GM18951 (cell line): ENCODE data around the gene VARS2.
"Not testable (repeated sequence)": the region's sequence is repeated elsewhere in the genome, so short reads cannot be mapped to it uniquely, and the experiment has no call there.

ENCODE experiments used
- POLR2A ChIP-seq: IDR thresholded peaks from 4 replicates; pipeline ENCODE4 v1.6.1; 2011; ENCODE audit warnings: mild to moderate bottlenecking; ENCODE audit not compliant: insufficient read length, insufficient read depth; ENCODE audit errors: extremely low read depth
- in situ Hi-C: fragments of 300-500 bp; cut with MboI; formaldehyde crosslinking; loops from one replicate; pipeline ENCODE4 v1.12.0; 2022; ENCODE audit warnings: low sequenced_read_pairs, mixed read lengths, inconsistent platforms; ENCODE audit not compliant: unreplicated experiment

VARS2 gene

DNA sequence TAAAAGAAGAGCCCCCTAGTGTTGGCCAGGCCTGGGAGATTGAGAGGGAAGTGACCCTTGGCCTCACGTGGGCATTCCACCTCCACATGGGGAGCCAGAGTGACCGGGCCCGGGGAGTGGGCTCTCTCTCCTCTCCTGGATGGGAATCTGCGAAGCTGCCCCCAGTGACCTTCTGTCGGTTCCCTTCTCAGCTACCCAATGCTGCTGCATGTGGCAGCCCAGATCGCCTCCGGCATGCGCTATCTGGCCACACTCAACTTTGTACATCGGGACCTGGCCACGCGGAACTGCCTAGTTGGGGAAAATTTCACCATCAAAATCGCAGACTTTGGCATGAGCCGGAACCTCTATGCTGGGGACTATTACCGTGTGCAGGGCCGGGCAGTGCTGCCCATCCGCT is 16.2 kb upstream of the VARS2 start:
- TF ChIP-seq POLR2A: no peak
- in situ Hi-C loops: no loop called here

DNA sequence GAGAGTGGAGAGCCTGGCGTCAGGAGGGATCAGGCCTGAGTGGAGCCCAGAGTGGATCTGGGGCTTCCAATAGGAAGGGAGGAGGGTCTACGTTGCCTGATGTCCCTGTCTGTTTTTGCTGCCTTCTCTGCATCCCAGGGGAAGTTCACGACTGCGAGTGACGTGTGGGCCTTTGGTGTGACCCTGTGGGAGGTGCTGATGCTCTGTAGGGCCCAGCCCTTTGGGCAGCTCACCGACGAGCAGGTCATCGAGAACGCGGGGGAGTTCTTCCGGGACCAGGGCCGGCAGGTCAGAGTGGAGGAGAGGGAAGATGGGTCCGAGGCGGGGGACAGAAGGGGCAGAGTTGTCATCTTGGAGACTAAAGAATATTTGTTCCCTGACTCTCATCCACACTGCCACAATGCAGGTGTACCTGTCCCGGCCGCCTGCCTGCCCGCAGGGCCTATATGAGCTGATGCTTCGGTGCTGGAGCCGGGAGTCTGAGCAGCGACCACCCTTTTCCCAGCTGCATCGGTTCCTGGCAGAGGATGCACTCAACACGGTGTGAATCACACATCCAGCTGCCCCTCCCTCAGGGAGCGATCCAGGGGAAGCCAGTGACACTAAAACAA is 15.2 kb upstream of the VARS2 start:
- TF ChIP-seq POLR2A: no peak
- in situ Hi-C loops: no loop called here

DNA sequence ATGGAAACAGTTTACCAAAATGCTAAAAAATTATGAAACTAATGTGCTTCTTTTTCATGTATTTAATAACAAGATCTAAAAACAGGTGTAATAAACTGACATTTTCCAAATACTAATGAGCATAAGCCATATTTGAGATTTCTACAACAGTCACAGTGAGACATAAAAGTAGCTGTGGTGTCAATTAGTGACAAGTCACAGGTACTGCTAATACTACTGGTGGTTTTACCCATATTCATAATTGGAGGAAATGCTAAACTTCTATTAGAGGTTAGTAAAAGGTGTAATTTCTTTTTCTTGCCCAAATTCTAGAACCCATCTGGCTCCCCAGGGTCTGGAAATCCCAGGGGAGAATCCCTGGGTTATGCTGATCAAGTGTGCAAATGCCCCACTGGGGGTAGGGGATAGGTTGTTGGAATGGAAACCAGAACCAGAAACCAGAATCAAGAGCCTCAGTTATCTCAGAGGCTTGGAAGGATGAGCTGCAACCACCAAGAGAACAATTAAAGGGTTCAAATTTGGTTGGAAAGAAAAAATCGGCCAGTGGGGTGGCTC is 13.1 kb upstream of the VARS2 start:
- no peak for TF ChIP-seq POLR2A

DNA sequence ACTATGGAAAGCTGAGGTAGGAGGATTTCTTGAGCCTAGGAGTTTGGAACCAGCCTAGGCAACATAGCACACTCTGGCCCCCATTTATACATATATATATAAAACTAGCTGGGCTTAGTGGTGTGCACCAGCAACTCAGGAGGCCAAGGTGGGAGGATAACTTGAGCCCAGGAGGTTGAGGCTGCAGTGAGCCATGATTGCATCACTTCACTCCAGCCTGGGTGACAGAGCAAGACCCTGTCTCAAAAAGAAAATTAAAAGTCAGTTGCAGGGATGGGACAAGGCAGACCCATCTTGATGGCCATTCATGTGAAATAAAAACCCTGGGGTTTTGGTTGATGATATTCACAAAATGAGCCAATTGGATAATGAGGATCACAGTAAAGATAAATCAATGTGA is 12.6 kb upstream of the VARS2 start:
- TF ChIP-seq POLR2A: no peak
- in situ Hi-C loops: no loop called here

More for the DNA sequence above, 13.1 kb upstream of the VARS2 start:
- in situ Hi-C loops: no loop called here

DNA sequence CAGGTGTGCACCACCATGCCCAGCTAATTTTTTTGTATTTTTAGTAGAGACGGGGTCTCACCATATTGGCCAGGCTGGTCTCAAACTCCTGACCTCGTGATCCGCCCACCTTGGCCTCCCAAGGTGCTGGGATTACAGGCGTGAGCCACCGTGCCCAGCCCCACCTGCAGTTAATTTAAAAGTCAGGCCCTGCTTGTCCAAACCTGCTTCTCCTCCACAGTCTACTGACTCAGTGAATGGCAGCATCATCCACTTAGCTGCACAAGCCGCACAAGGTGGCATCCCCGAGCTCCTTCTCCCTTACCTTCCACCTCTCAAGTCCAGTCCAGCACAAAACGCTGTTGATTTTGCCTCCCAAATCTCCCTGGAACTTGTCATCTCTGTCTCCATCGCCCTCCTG is 11.8 kb upstream of the VARS2 start:
- in situ Hi-C loops: not testable (repeated sequence)

DNA sequence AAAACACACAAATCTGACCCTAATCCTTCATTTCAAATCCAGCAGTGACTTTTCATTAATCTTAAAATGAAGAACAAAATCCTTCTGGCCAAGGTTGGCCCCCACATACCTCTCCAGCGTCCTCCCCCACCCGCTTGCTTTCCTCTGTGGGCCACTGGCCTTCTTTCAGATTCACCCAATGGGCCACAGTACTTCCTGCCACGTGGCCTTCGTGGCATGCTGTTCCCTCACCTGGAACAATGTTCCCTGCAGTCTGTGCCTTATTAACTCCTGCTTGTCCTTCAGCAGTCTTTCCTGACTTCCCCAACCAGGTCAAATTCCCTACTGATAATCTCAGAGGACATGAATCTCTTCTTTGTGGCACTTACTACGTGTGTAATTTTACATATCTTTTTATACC is 11.3 kb upstream of the VARS2 start:
- no peak for TF ChIP-seq POLR2A
- in situ Hi-C loops: no loop called here

DNA sequence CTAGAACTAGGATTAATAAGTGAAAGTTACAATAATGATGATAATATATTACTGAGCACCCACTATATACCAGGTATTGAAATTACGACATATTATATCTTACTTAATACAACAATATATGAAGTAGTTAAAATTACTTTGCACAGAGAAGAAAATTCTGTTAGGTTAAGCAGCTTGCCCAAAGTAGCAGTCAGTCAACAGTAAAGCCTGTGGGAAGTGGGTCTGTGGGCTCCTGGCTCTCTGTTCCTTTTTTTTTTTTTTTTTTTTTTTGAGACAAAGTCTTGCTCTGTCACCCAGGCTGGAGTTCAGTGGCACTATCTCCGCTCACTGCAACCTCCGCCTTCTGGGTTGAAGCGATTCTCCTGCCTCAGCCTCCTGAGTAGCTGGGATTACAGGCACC is 10.8 kb upstream of the VARS2 start:
- no peak for TF ChIP-seq POLR2A
- in situ Hi-C loops: no loop called here

DNA sequence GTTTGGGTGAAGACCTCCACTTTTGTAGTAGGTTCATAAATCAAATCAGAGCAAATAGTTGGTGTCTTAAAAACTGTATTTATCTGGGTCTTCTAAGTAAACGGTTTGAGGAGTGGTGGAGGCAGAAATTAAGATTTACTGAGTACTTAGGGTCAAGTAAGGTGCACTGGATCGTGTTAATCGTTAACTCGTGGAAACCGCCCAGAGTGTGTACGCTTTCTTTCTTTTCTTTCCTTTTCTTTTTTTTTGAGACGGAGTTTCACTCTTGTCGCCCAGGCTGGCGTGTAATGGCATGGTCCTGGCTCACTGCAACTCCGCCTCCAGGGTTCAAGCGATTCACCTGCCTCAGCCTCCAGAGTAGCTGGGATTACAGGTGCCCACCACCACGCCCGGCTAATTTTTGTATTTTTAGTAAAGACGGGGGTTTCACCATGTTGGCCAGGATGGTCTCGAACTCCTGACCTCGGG is 6.7 kb upstream of the VARS2 start:
- in situ Hi-C loops: not testable (repeated sequence)

DNA sequence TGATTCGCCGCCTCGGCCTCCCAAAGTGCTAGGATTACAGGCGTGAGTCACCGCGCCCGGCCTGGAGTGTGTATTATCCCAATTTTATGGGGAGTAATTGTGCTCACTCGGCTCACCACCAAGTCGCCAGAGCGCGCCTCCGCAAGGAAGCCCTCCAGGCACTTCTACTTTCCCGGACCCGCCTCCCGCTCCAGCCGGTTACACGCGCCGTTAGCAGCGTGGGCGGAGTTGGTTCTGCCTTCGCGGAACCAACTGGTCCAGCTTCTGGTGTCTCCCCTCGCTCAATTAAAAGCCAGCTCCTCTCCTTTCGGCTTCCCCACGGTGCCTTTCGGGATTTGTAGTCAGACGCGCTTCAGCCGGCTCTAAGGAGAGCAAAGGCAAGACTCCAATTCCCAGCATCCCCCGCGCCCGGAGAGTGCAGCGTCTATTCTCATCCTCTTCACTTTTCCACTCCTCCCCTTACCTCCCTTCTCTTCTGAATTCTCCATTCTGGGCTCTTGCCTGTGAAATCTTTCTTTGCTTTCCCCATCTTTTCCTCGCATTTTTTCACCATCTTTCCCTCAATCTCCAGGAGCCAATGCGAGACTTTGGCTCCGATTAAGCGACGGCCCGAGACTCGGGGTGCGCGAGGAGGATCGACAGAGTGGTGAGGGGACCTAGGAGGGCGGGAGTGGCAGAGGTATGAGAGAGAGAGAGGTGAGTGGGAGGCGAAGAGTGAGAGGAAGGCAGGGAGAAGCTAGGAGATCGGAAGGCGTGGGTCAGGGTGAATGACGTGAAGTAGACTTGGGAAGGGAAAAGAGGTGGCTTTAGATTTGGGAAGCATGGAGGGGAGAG is 6.1 kb upstream of the VARS2 start, which contains the start of gene GTF2H4:
Gene GTF2H4, plus strand, starts transcription at position 450 of the 834 bp plus-strand sequence.
- in situ Hi-C loops: no loop called here

DNA sequence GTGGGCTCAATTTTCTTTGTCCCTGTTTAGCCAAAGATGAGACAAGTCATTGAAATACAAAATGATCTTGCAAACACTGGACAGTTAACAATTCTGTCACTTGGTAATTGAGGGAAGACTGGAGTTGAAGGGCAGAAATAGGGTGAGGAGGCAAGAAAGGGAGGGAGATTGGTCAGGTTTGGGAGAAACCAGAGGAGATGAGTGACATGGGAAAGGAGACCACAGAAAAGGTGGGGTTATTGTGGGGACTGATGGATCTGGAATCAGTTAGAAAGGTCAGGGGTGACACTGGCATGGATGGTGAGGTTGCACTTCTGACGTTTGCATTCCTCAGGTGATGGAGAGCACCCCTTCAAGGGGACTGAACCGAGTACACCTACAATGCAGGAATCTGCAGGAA is 5.3 kb upstream of the VARS2 start:
- in situ Hi-C loops: no loop called here
- TF ChIP-seq POLR2A: no peak

More for the DNA sequence above, 6.1 kb upstream of the VARS2 start, which contains the start of gene GTF2H4:
- TF ChIP-seq POLR2A: peak; percentile 55

DNA sequence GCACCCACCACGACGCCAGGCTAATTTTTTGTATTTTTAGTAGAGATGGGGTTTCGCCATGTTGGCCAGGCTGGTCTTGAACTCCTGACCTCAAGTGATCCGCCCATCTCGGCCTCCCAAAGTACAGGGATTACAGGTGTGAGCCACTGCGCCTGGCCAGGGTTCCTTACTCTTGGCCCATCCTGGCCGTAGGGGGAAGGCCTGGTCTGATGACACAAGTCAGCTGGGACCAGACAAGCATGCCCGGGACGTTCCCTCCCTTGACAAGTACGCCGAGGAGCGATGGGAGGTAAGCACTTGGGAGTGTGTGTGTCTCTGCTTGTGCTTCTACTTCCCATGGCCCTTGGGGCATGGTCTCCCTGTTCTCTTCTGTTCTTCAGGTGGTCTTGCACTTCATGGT is 3.6 kb upstream of the VARS2 start:
- in situ Hi-C loops: loop anchor here (10.0 kb wide), 1 partner anchor 164 kb away; no protein-coding TSS in a partner anchor

DNA sequence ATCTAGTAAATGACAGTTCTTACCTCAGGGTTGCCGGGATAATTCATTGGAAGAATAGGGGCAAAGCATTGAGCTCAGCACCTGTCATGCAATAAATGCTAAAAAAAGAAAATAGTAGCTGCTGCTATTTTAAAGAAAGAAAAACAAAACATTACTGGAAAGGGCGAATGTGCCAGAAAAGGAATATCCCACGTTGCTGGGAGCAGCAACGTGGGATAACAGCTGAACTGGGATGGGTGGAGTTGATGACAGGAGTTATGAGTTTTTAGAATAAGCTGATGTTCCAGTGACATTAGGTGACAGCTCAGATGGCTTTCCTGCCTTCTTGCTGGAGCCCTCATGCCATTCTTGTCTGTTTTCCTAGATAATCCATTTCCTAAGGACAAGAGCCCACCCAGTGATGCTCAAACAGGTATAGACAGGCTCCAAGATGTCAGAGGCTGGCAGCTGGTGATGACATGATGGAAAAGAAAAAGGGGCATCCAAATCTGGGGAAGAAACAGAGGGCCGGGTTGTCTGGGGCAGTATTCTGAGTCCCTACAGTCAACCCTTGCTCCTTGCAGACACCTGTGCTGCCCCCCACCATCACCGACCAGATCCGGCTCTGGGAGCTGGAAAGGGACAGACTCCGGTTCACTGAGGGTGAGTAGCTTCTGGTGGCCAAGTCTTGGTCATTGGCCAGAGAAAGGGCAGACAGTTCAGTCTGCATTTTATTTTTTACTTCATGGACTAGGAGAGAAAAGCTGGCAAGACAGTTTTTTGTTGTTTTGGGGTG is 1.1 kb upstream of the VARS2 start:
- in situ Hi-C loops: loop anchor here (10.0 kb wide), 1 partner anchor 162 kb away; no protein-coding TSS in a partner anchor
- no peak for TF ChIP-seq POLR2A

DNA sequence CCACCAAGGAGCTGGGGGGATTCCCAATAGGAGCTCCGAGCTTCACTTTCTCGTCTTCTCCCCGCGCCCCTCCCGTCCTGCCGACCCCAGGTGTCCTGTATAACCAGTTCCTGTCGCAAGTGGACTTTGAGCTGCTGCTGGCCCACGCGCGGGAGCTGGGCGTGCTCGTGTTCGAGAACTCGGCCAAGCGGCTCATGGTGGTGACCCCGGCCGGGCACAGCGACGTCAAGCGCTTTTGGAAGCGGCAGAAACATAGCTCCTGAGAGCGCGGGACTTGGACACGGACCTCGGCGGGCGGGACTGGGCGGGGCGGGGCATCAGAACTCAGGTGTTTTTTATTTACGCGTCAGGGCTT is 340 bp upstream of the VARS2 start:
- no peak for TF ChIP-seq POLR2A
- in situ Hi-C loops: loop anchor here (10.0 kb wide), 1 partner anchor 161 kb away; no protein-coding TSS in a partner anchor
